Measurements from ENCODE around the gene ZNG1E. TPM values are rescaled to one million over a fixed set of nuclear protein-coding genes. Genes with fewer than 3 reads are reported as not detected.
"Not testable (repeated sequence)": the region's sequence is repeated elsewhere in the genome, so short reads cannot be mapped to it uniquely, and the experiment has no call there.

ZNG1E gene
- polyA plus RNA-seq, 4 donors, result 43.8 to 124 (median 70.0) TPM

- DNase-seq; H3K4me3 ChIP-seq (ENCODE audit: low read depth in 1 of 3, low read length in 3 of 3); H3K27me3 ChIP-seq (ENCODE audit: control insufficient read depth in 3 of 3, insufficient read depth in 3 of 3, low read length in 3 of 3); H3K9me3 ChIP-seq (ENCODE audit: control insufficient read depth in 2 of 2, insufficient read depth in 1 of 2, low read depth in 1 of 2, low read length in 1 of 2); H3K36me3 ChIP-seq (ENCODE audit: control insufficient read depth in 3 of 3, insufficient read depth in 2 of 3, low read depth in 1 of 3, low read length in 3 of 3); H3K27ac ChIP-seq (ENCODE audit: low read depth in 1 of 3, low read length in 2 of 3); FAIRE-seq; H3K4me1 ChIP-seq (ENCODE audit: control insufficient read depth in 3 of 3, insufficient read depth in 2 of 3, low read depth in 1 of 3, low read length in 2 of 3): not testable (repeated sequence)
- WGBS, 3 donors, result 11 to 40% (median 24%) methylated on average over 6 to 22 of the region's 38 CpGs
These were observed 61.4 kb downstream of the ZNG1E start, which contains the start of gene FOXD4L4 for GRCh38 chr9:65737096-65737564. Gene FOXD4L4, plus strand, starts transcription at chr9:65737146. Its CDS starts 0 bp downstream, at chr9:65737146.

GRCh38 chr9:65738133-65738532 lies 62.4 kb downstream of the ZNG1E start:
- DNase-seq; H3K27ac ChIP-seq (ENCODE audit: low read depth in 1 of 3, low read length in 2 of 3); H3K4me3 ChIP-seq (ENCODE audit: low read depth in 1 of 3, low read length in 3 of 3); H3K9me3 ChIP-seq (ENCODE audit: control insufficient read depth in 2 of 2, insufficient read depth in 1 of 2, low read depth in 1 of 2, low read length in 1 of 2); H3K4me1 ChIP-seq (ENCODE audit: control insufficient read depth in 3 of 3, insufficient read depth in 2 of 3, low read depth in 1 of 3, low read length in 2 of 3); FAIRE-seq; H3K36me3 ChIP-seq (ENCODE audit: control insufficient read depth in 3 of 3, insufficient read depth in 2 of 3, low read depth in 1 of 3, low read length in 3 of 3); H3K27me3 ChIP-seq (ENCODE audit: control insufficient read depth in 3 of 3, insufficient read depth in 3 of 3, low read length in 3 of 3): not testable (repeated sequence)
- 0 to 6% methylated on average over 1 to 5 of the region's 27 CpGs; no CpG with 5 or more reads in 1 of the 3 donors for WGBS, 3 donors

Other genes starting within 250 kb of the ZNG1E start
- under 1 TPM in 1 of 4 donors, not detected in 3; 0.04 TPM for gene FOXD4L4, start 61.2 kb downstream of the ZNG1E start, polyA plus RNA-seq

Measured in small intestine (tissue), 7 donors.